ENCODE results near the gene TNFRSF8.

- TF ChIP-seq CTCF (IDR thresholded peaks at IDR 0.05) (no peak), POLR2A (IDR thresholded peaks at IDR 0.05) (no peak)
Observed at GRCh38 chr1:12102066-12102465, 39.0 kb downstream of the TNFRSF8 start.
